ENCODE results near the gene SORL1.

The SORL1 gene

GRCh38 chr11:121451178-121451985, 732 bp upstream of the SORL1 start:
- no peak for DNase-seq

- peak; percentile 77 for DNase-seq
Measured at GRCh38 chr11:121452609-121453150, 566 bp downstream of the SORL1 start, which contains the start of gene SORL1-AS1. SORL1-AS1 (minus strand) TSS chr11:121452967.

GRCh38 chr11:121453589-121454299, 1.6 kb downstream of the SORL1 start:
- no peak for DNase-seq

- no peak for DNase-seq
Measured at GRCh38 chr11:121455115-121455514, 3.0 kb downstream of the SORL1 start.

- no peak for DNase-seq
Measured at GRCh38 chr11:121456151-121456550, 4.0 kb downstream of the SORL1 start.

- no peak for DNase-seq
Measured at GRCh38 chr11:121456816-121457431, 4.8 kb downstream of the SORL1 start.

- DNase-seq: no peak
Measured at GRCh38 chr11:121458551-121458950, 6.4 kb downstream of the SORL1 start.

- DNase-seq: no peak
Measured at GRCh38 chr11:121459413-121460017, 7.4 kb downstream of the SORL1 start.

GRCh38 chr11:121460941-121461514, 8.9 kb downstream of the SORL1 start:
- DNase-seq: no peak

GRCh38 chr11:121461843-121462242, 9.7 kb downstream of the SORL1 start:
- DNase-seq: no peak

GRCh38 chr11:121463689-121464335, 11.7 kb downstream of the SORL1 start:
- no peak for DNase-seq

- DNase-seq: no peak
Measured at GRCh38 chr11:121464352-121464946, 12.3 kb downstream of the SORL1 start.

- DNase-seq: no peak
Measured at GRCh38 chr11:121465709-121466062, 13.6 kb downstream of the SORL1 start.

GRCh38 chr11:121466063-121466794, 14.1 kb downstream of the SORL1 start:
- peak; percentile 96 for DNase-seq

GRCh38 chr11:121467471-121467870, 15.4 kb downstream of the SORL1 start:
- DNase-seq: no peak

- no peak for DNase-seq
Measured at GRCh38 chr11:121467965-121468364, 15.9 kb downstream of the SORL1 start.

- DNase-seq: no peak
Measured at GRCh38 chr11:121469910-121470309, 17.8 kb downstream of the SORL1 start.

GRCh38 chr11:121471167-121471566, 19.1 kb downstream of the SORL1 start:
- DNase-seq: no peak

GRCh38 chr11:121472312-121472711, 20.2 kb downstream of the SORL1 start:
- no peak for DNase-seq

GRCh38 chr11:121473064-121473777, 21.1 kb downstream of the SORL1 start:
- no peak for DNase-seq
